ENCODE results near the gene HPD.

The HPD gene

GRCh38 chr12:121828826-121829225 is 29.8 kb downstream of the HPD start:
- DNase-seq (ENCODE audit: low spot score), result no peak

GRCh38 chr12:121828306-121828705 is 30.4 kb downstream of the HPD start:
- DNase-seq (ENCODE audit: low spot score), result no peak

- DNase-seq (ENCODE audit: low spot score), result no peak
These were observed 31.1 kb downstream of the HPD start for GRCh38 chr12:121827351-121828099.

- DNase-seq (ENCODE audit: low spot score), result no peak
These were observed 32.1 kb downstream of the HPD start for GRCh38 chr12:121826318-121827150.

- no peak for DNase-seq (ENCODE audit: low spot score)
These were observed 33.6 kb downstream of the HPD start for GRCh38 chr12:121825041-121825523.

- no peak for DNase-seq (ENCODE audit: low spot score)
These were observed 34.9 kb downstream of the HPD start for GRCh38 chr12:121823727-121824115.

GRCh38 chr12:121823101-121823726 is 35.4 kb downstream of the HPD start:
- DNase-seq (ENCODE audit: low spot score), result no peak

GRCh38 chr12:121822393-121823100 is 36.1 kb downstream of the HPD start:
- DNase-seq (ENCODE audit: low spot score), result no peak

- no peak for DNase-seq (ENCODE audit: low spot score)
These were observed 38.6 kb downstream of the HPD start for GRCh38 chr12:121820056-121820455.

- no peak for DNase-seq (ENCODE audit: low spot score)
These were observed 39.3 kb downstream of the HPD start for GRCh38 chr12:121819212-121819949.

GRCh38 chr12:121817648-121818043 is 41.0 kb downstream of the HPD start:
- DNase-seq (ENCODE audit: low spot score), result no peak

- DNase-seq (ENCODE audit: low spot score), result no peak
These were observed 41.6 kb downstream of the HPD start for GRCh38 chr12:121816925-121817647.

- no peak for DNase-seq (ENCODE audit: low spot score)
These were observed 43.4 kb downstream of the HPD start for GRCh38 chr12:121815263-121815662.

GRCh38 chr12:121814429-121815119 is 44.1 kb downstream of the HPD start:
- no peak for DNase-seq (ENCODE audit: low spot score)

GRCh38 chr12:121813951-121814350 is 44.7 kb downstream of the HPD start:
- DNase-seq (ENCODE audit: low spot score), result no peak

GRCh38 chr12:121812921-121813896 is 45.5 kb downstream of the HPD start:
- DNase-seq (ENCODE audit: low spot score), result no peak

GRCh38 chr12:121812320-121812871 is 46.3 kb downstream of the HPD start:
- no peak for DNase-seq (ENCODE audit: low spot score)

Data from COLO829 (cell line).